ENCODE results near the gene WFDC2. TPM values are rescaled to one million over a fixed set of nuclear protein-coding genes. Genes with fewer than 3 reads are reported as not detected.

WFDC2 gene
- total RNA-seq, 1 donor from 2014 or later: 172 TPM

GRCh38 chr20:45427236-45428149 lies 42.1 kb upstream of the WFDC2 start:
- intact Hi-C loops (cut with DNase I): no loop called here

GRCh38 chr20:45429618-45430017 lies 39.9 kb upstream of the WFDC2 start:
- no peaks in the 10 kb centered on the region for H3K4me1 ChIP-seq
- DNase-seq (no peak), ATAC-seq (no peak)
- no peaks in the 10 kb centered on the region for H3K9me3 ChIP-seq
- intact Hi-C loops (cut with DNase I): loop anchor here (10.0 kb wide), 1 partner anchor 45 kb away; no protein-coding TSS in a partner anchor
- H3K36me3 ChIP-seq: peaks cover 20% of the 10 kb centered on the region
- no peak overlapping the region for H3K4me3 ChIP-seq
- H3K27ac ChIP-seq: no peak overlapping the region
- H3K27me3 ChIP-seq (ENCODE audit: low read depth): no peaks in the 10 kb centered on the region
- TF ChIP-seq CTCF (IDR thresholded peaks at IDR 0.05): no peak

More at GRCh38 chr20:45427236-45428149, 42.1 kb upstream of the WFDC2 start:
- H3K27me3 ChIP-seq (ENCODE audit: low read depth): no peaks in the 10 kb centered on the region
- H3K9me3 ChIP-seq: no peaks in the 10 kb centered on the region
- H3K4me1 ChIP-seq: no peaks in the 10 kb centered on the region
- ATAC-seq (peak; percentile 34 to 55), DNase-seq (no peak)
- TF ChIP-seq CTCF (IDR thresholded peaks at IDR 0.05): no peak
- H3K4me3 ChIP-seq: no peak overlapping the region
- peaks cover 42% of the 10 kb centered on the region for H3K36me3 ChIP-seq
- no peak overlapping the region for H3K27ac ChIP-seq

GRCh38 chr20:45432294-45432693 lies 37.3 kb upstream of the WFDC2 start:
- H3K4me1 ChIP-seq: peaks cover 6% of the 10 kb centered on the region
- no peak overlapping the region for H3K4me3 ChIP-seq
- TF ChIP-seq CTCF (IDR thresholded peaks at IDR 0.05): no peak
- H3K36me3 ChIP-seq: no peaks in the 10 kb centered on the region
- no peak overlapping the region for H3K27ac ChIP-seq
- H3K9me3 ChIP-seq: no peaks in the 10 kb centered on the region
- ATAC-seq: no peak
- no peak for DNase-seq
- no peaks in the 10 kb centered on the region for H3K27me3 ChIP-seq (ENCODE audit: low read depth)
- intact Hi-C loops (cut with DNase I): loop anchor here (10.0 kb wide), 1 partner anchor 47 kb away; no protein-coding TSS in a partner anchor

- DNase-seq (no peak), ATAC-seq (peak in 1 of 2 donors; percentile 31)
- intact Hi-C loops (cut with DNase I): loop anchor here (10.0 kb wide), 1 partner anchor 49 kb away; no protein-coding TSS in a partner anchor
- no peak for TF ChIP-seq CTCF (IDR thresholded peaks at IDR 0.05)
- H3K4me1 ChIP-seq: peaks cover 6% of the 10 kb centered on the region
- no peak overlapping the region for H3K4me3 ChIP-seq
- no peaks in the 10 kb centered on the region for H3K9me3 ChIP-seq
- H3K36me3 ChIP-seq: no peaks in the 10 kb centered on the region
- no peak overlapping the region for H3K27ac ChIP-seq
- H3K27me3 ChIP-seq (ENCODE audit: low read depth): no peaks in the 10 kb centered on the region
These were observed 36.2 kb upstream of the WFDC2 start for GRCh38 chr20:45433316-45433715.

GRCh38 chr20:45433976-45434375 lies 35.6 kb upstream of the WFDC2 start:
- no peaks in the 10 kb centered on the region for H3K9me3 ChIP-seq
- H3K27ac ChIP-seq: no peak overlapping the region
- no peak overlapping the region for H3K4me3 ChIP-seq
- intact Hi-C loops (cut with DNase I): loop anchor here (10.0 kb wide), 1 partner anchor 49 kb away; no protein-coding TSS in a partner anchor
- DNase-seq: no peak
- no peaks in the 10 kb centered on the region for H3K27me3 ChIP-seq (ENCODE audit: low read depth)
- H3K4me1 ChIP-seq: peaks cover 6% of the 10 kb centered on the region
- TF ChIP-seq CTCF (IDR thresholded peaks at IDR 0.05): no peak
- no peaks in the 10 kb centered on the region for H3K36me3 ChIP-seq
- no peak for ATAC-seq

Data from lower lobe of right lung (tissue), 2 donors.